Measurements from ENCODE around the gene EMILIN3.
A peak's percentile ranks its signal among the peaks of the same experiment; 100 is the strongest.

The EMILIN3 gene

DNA sequence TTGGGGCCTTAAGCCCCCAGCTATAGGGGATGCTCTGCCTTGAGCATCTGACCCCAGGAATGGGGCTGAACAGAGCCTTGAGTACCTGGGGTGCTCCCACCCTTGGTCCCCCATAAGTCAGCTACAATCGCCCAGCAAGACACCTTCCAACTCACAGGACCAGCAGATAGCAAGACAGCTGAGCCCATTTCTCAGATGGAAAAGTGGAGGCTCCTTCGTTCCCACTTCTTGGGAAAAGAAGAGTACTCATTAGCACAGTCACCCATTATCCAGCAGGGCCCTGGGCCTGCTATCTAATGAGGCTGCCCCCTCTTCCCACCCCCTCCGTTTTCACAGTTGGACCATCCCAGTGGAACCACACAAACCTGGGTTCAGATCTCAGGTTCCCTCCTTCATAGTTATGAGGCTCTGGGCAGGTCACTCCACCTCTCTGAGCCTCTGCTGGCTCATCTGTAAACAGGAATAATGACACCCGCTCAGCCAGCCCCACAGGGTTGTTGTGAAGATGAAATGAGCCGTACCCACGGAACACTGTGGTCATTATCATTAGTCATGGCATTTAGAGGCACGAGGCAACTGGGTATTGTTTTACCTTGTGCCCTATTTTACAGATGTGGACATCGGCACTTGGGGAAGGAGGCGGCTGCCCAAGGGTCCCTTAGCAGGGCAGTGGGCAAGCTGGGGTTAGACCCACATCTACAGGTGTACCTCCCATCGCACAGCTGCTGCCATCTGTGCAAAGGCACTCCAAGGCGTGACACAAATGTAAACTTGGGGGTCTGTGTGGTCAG is 21.5 kb downstream of the EMILIN3 start:
- no peak for DNase-seq (ENCODE audit: low spot score)

DNA sequence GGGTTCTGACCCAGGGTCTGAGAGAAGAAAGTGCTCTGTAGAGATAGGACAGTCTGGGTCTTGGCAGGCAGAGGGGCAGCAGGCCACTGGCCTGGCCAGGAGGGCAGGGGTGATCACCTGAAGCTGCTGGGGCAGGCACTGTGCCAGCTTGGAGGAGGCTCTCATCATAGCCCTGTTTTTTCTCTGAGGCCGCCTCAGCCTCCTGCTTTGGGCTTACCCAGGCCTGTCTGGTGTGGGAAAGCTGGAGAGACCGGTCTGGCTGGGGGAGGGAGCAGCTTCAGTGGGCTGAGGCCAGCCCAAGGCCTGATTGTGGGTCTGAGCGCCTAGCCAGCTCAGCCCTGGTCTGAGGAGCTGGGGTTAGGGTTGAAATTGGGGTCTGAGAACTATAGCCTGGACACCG is 22.1 kb downstream of the EMILIN3 start:
- DNase-seq (ENCODE audit: low spot score) = no peak

DNA sequence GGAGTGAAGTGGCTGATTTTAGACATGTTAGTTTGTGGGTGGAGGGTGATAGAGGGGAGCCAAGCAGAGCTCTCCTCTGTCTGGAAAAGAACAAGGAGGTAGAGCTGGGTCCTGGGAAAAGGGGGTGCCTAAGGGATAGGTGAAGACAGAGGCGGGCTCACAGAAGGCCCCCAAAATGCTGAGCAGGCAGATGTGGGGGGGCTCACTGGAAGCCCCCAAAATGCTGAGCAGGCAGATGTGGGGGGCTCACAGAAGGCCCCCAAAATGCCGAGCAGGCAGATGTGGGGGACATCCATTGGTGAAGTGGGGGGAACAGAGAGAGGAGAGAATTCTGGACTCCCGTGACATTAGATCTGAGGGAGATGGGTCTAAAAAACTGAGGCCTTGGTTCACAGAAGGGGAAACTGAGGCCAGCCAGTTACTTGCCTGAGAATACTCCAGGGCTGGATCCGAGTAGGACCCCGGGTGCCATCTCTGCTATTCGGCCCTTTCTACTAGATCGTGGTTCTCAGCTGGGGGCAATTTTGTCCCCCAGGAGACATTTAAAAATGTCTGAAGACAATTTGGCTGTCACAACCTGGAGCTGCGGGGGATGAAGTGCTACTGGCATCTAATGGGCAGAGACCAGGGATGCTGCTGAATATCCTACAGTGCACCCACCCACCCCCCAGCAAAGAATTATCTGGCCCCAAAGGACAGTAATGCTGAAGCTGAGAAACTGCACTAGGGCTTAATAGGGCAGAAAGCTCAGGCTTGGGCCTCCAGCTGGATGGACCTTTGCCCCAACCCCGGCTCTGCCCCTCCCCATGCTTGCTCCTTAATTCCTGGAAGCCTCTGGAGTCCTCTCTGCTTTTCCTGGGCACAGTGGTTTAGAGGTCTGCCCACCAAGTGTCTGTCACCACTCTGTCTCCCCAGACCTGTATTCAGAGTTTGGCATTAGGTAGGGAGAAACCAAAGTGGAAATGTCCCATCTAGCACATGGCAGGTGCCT is 23.8 kb downstream of the EMILIN3 start:
- DNase-seq (ENCODE audit: low spot score) = no peak

DNA sequence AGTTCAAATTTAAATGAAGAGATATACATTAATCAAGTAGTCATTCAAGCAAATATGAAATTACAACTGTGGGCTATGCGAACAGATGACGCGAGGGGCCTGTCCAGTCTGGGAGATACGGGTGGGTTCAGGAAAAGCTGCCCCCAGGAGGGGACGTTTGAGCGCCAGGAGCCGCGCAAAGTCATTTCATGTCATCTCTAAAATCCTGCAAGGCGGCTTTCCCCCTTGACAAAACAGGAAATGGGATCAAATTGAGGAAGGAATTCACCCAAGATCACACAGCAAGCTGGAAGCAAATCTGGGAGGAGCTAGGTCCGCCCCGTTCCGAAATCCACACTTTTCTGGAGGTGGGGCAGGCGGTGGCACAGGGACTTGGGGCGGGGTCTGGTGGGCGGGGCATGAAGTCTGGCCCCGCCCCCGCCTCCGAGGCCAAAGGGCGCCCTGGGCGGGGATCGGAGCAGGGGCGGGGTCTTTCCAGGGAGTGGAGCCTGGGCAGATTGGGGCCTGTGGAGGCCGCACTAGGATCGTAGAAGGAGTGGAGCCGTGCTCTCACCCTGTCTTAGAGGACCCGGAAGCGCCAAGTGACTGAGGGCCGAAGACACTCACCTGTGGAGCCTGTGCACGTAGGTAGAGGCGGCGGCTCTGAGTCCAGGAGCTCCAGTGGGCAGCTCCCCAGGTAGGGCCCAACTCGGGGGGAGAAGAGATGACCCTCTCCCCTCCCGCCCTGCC is 26.1 kb downstream of the EMILIN3 start, which contains the start of gene LPIN3:
TSS of gene LPIN3 (plus strand) at position 495 of the 729 bp plus-strand sequence. CDS start 4,983 bp downstream, outside the sequence.
- peak; percentile 74 for DNase-seq (ENCODE audit: low spot score)

DNA sequence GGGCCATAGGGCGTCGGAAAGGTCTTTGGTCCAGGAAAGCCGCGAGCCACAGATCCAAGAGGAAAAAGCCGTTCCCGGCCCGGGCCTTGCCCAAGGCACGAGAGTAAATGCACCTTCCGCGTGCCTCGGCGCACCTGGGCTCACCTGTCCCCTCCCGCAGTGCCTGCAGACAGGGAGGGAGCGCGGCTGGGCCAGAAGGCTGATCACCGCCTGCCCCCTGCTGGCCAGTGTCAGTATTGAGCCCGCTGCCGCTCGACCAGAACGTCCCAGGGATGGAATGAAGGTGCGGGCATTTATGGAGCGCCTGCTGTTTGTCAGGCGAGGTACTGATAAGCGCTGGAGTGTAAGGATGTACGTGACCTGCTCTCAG is 26.7 kb downstream of the EMILIN3 start:
- DNase-seq (ENCODE audit: low spot score) = peak; percentile 85

DNA sequence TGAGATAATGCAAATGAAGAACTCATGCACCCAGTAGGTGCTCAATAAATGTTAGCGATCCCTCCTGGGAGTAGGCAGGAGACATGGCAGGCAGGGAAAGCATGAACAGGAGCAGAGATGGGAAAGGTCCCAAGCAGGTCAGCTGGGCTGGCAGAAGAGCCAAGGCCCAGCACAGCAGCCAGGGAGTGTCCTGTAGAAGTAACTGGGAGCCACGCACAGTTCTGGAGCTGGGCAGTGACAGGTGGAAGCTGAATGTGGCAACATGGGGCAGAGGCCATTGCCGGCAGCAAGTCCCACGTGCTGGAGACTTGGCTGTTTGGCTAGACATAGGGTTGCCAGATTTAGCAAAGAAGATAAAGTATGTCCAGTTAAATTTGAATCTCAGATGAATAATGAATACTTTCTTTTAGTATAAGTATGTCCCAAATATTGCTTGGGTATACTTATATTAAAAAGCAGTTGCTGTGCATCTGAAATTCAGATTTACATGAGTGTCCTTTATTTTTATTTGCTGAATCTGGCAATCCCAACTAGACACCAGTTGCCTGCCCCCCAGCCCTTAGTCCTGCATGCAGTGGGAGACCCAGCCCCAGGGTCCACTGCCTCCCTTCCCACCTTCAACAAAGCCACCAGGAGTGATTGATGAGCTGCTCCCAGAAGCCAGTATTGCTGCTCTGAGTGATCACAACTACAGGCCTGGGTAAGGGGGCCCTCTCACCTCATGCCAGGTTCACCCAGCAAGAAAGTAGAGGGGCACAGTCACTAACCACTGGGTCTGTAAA is 29.7 kb downstream of the EMILIN3 start:
- DNase-seq (ENCODE audit: low spot score) = no peak

DNA sequence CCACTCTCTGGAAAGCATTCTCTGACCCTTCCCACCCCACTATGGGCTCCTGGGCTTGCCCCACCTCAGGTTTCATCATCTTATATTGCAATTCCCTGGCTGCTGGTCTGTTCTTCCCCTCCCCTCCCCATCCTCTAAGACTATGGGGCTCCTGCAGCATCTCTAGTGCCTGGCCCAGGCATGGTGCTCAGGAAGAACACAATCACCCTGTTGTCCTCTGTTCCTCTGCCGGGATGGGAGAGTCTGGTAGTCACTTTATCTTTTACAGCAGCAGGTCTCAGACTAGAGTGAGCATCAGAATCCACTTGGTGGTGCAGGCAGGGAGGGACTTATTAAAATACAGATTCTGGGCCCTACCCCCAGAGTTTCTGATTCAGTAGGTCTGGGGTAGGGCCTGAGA is 31.0 kb downstream of the EMILIN3 start:
- DNase-seq (ENCODE audit: low spot score) = no peak

DNA sequence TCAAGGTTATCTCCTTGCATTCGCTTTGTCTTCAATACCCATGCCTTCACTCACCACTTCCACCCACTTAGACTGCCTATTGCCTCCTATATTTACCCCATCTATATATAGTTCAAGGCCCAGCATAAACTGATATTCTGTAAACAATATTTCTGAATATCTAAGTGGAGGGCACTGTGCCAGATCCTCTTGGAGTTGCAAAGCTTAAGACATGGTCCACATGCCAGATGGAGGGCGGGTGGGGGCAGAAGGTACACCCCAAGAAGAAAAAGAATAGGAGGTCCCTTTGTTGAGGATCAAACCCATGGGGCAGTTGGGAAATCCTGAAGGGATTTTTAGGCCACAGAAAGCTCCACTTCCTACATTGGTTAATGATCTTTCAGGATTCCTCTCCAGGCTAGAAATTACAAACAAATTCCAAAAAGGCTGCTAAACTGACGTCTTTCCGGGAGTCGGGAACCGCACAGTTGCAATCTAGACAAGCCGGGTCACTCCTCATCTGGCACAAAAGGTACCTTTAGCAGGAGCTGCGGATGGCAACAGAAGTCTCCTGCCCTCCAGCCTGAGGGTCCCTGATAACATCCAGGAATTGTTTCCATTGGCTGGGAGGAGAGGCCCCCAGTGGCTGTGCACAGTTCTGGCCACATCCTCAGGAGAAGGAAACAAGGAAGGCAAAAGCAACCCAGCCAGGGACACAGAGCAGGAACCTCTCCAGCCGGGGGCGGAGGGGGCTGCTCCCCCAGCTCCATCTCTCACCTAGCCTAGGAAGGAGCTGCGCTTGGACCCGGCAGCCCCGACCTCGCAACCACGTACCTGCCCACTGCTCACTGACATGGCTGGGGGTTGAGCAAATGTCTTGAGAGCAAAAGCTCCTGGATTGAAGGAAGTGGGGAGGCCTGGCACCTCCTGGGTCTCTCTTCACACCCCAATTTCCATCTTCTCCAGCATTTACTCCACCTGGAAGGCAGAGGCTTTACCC is 31.9 kb downstream of the EMILIN3 start:
- no peak for DNase-seq (ENCODE audit: low spot score)

DNA sequence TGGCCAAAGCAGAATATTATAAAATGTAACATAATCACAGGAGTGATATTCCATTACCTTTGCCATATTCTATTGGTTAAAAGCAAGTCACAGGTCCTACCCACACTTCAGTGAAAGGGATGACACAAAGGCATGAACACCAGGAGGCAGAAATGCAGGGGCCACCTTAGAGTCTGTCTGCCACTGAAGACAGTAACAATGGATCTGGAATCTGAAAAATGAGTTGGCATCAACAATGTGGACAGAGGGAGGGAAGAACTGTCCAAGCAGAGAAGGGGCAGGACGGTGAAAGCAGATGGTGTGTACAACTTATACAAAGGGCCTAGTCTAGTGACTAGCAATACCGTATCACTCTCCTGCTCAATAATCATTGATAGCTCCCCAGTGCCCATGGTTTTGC is 32.6 kb downstream of the EMILIN3 start:
- DNase-seq (ENCODE audit: low spot score) = no peak

DNA sequence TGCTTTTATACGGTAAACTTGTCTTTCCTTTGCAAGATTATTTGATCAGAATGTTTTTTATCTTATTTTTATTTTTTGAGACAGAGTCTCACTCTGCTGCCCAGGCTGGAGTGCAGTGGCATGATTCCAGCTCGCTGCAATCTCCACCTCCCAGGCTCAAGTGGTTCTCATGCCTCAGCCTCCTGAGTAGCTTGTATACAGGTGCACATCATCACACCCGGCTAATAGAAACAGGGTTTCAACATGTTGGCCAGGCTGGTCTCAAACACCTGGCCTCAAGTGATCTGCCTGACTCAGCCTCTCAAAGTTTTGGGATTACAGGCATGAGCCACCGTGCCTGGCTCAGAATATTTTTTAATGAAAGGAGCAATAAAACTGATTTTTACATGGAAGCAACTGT is 34.9 kb downstream of the EMILIN3 start:
- DNase-seq (ENCODE audit: low spot score) = no peak

DNA sequence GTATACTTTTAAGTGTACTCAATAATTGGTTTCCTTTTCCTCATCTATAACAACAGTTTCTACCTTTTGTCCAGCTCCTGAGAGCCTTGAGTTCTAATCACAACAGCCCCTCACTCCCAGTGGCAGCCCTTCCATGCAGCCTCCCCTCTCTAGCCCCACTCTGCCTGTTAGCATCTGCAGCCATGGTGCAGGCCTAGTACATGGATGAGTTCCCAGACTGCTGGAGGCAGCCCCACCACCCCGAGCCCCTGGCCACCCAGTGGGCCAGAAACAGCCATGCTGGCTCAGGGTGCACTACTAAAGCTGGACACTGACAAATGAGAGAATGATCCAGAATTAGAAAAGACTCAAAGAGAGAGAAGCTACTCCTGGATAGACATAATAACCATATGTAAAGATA is 35.7 kb downstream of the EMILIN3 start:
- no peak for DNase-seq (ENCODE audit: low spot score)

DNA sequence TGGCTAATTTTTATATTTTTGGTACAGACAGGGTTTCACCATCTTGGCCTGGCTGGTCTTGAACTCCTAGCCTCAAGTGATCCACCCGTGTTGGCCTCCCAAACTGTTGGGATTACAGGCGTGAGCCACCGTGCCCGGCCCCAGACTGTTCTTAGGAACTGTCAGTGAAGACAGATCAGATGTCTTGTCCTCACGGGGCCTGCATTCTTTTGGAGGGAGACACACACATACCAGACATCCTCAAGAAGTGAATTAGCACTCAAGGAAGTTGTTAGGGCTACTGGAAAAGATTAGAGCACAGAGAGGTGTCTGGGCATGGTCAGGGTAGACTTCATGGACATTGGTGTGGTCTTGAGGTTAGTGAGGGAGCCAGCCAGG is 36.3 kb downstream of the EMILIN3 start:
- no peak for DNase-seq (ENCODE audit: low spot score)

DNA sequence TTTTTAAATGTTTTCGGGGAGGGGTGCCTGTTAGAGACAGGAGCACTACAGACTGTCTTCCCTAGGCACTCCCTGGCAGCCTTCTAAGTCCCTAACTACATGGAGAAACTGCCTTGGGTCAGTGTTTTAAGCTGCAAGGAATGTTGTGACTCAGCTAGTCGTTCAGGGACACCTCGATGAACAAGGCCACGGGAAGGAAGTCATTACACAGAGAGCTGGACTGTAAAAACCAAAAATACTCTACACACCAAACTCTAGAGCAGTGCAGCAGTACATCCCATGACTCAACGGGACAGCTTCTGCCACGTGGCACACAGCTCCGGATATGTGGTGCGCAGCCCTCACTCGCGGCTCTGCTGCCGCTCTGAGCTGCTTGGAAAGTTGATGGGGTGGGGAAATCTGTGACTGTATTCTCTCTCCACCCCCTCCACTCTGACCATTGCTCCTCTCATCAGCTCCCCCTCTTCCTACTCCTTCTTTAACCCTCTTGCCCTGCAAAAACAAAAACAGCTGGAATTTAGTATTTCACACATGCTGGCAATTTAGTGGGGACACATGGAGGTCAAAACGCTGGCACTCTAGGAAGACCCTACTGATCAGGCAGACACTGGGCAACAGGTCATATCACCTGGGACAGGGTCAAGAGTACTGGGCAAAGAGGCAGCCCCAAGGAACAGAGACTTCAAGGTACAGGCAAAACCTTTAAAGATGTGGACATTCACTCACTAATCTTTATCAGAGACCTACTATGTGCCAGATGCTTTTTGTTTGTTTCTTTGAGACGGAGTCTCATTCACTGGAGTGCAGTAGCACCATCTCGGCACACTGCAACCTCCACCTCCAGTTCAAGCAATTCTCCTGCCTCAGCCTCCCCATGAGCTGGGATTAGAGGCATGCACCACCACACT is 36.9 kb downstream of the EMILIN3 start:
- peak; percentile 37 for DNase-seq (ENCODE audit: low spot score)

DNA sequence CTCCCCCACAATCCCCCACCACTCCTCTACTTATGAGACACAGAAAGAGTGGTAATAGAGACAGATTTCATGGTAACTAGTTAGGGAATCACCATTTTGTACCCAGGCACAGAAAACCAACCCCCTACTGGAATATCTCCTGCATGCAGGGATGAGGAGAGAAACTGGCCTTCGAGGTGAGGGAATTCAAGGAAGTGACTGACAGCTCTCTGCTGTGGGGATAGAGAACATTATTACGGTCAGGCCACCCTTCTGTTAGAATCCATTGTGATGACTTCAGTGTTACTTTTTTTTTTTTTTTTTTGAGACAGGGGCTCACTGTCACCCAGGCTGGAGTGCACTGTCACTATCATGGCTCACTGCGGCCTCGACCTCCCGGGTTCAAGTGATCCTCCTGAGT is 39.4 kb downstream of the EMILIN3 start:
- no peak for DNase-seq (ENCODE audit: low spot score)

DNA sequence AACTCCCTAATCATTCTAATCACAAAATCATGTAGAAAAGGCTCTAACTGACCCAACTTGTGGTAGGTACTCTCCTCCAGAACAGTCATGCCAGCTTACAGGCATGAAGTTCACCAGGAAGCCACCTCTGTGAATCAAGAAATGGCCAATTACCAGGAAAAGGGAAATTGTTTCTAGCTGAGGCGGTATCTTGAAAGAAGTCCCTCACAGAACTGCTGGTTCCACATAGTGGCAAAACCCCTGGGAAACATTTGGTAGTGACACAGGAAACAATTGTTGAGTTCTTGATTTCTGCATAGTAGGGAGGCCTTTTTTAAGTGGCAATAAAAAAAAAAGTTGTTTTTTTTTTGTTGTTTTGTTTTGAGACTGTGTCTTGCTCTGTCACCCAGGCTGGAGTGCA is 45.6 kb downstream of the EMILIN3 start:
- no peak for DNase-seq (ENCODE audit: low spot score)

DNA sequence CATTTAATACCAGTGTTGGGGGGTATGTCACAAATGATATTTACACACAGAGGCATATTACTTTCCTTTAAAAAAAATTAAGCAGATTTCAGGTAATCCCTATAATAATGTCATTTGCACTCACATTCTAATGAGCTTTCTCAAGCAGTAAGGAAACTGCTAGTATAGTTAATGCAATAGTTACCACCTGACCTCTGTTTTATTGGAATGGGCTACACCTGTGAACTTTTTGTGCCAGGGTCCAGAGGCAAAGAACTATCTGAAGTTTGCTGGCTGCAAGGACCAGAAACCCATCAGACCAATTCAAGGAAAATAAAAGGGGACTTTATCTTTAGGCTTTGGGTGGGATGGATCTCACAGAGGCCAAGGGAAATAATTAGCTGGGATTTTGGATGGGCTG is 46.2 kb downstream of the EMILIN3 start:
- DNase-seq (ENCODE audit: low spot score) = no peak

DNA sequence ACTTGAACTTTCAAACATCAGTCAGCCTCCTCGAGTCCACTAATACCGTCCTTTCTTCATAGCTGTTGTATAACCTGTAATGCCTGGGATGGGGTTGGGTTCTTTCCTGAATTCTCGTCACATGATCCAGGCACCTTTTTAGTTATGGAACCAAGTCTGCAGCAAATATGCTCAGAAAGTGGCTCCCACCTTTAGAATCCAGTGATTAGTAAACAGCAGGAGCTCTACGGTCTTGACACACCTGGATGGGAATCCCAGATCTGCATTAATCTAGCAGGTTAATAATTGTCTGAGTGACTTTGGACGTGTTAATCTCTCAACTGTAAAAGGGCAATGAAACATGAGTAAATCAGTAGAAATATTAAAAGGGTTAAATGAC is 48.4 kb downstream of the EMILIN3 start:
- DNase-seq (ENCODE audit: low spot score) = no peak

DNA sequence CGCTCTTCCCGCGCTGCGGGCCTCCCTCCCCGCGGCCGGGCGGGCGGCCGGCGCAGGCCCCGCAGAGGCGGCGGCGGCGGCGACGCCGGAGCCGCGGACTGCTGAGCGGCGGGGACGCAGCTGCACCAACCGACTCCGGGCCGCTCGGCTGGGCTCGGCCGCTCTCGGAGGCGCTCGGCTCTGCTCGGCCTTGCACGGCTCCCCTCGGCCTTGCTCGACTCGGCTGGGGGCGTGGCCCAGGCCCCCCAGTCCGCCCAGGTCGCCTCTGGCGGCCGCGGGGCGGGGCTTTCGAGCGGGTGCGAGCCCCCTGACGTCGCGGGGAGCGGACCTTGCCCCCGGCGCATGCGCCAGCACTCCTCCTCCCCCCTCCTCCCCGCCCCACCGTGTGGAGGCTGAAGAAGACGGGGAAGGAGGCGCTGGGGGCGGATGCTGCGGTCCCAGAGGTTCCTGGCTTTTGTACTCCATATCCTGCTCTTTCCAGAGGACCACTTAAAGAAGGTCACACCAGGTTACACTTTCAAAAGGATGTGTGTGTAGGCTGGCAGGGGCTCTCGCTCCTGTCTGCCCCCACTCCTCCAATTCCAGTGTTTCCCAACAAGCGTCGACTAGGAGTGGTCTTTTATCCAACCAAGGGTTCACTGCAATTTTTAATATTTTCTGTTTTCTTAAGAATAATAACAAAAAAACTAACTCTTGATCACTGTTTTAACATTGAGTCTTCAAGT is 48.9 kb downstream of the EMILIN3 start, which contains the start of gene ZHX3:
TSS of gene ZHX3 (minus strand) at position 186 of the 725 bp plus-strand sequence. CDS start 112,815 bp downstream, outside the sequence.
- DNase-seq (ENCODE audit: low spot score) = peak; percentile 100
